CD1c-positive myeloid dendritic cell (primary cell): ENCODE measurements around the gene RNF169.

ENCODE experiments used
- DNase-seq: peaks from one replicate; pipeline ENCODE4 v3.0.0-alpha.2; 2016; ENCODE audit errors: extremely low spot score

RNF169 gene

GRCh38 chr11:74877132-74877531, 128.5 kb downstream of the RNF169 start:
- DNase-seq, result peak; percentile 19
